HEK293 (cell line): Measurements from ENCODE around the gene GPR152.

ENCODE experiments used
- CTCF ChIA-PET: fragments of 350-600 bp; formaldehyde crosslinking; extraction: SDS; loops from one replicate; lab custom pipeline; 2021; ENCODE audit warnings: antibody characterized with exemption; lab: Yijun Ruan, JAX
- POLR2A ChIA-PET: fragments of 300-600 bp; formaldehyde crosslinking; extraction: SDS; loops from one replicate; lab custom pipeline; 2020; ENCODE audit warnings: antibody characterized with exemption, inconsistent platforms; lab: Yijun Ruan, JAX
- H3K27ac ChIP-seq: fragments of 200-500 bp; sonication (Bioruptor generic); 2 replicates; pipeline ENCODE4 v1.5.1; 2014; ENCODE audit warnings: low read depth, low read length, control low read depth, inconsistent platforms; ENCODE audit errors: extremely low read depth
- H3K36me3 ChIP-seq, 2 experiments: fragments of 200-500 bp in 1 of 2; sonication (Bioruptor generic) in 1 of 2; 1 replicate in 1 of 2; 2 replicates in 1 of 2; pipeline ENCODE4 v1.5.1; 2014 to 2017; ENCODE audit warnings: inconsistent platforms in 2 of 2, low read length in 2 of 2; ENCODE audit not compliant: control insufficient read depth in 2 of 2, insufficient read depth in 1 of 2
- H3K4me1 ChIP-seq: fragments of 200-500 bp; sonication (Bioruptor generic); 2 replicates; pipeline ENCODE4 v1.5.1; 2014; ENCODE audit warnings: mild to moderate bottlenecking, low read length, inconsistent platforms; ENCODE audit not compliant: control insufficient read depth, insufficient read depth
- H3K4me3 ChIP-seq: 2 replicates; pipeline ENCODE4 v1.5.1; 2011; ENCODE audit warnings: low read depth, mild to moderate bottlenecking, control low read depth, low read length, moderate library complexity
- H3K9me3 ChIP-seq: fragments of 200-500 bp; sonication (Bioruptor generic); 2 replicates; pipeline ENCODE4 v1.5.1; 2014; ENCODE audit warnings: low read depth, low read length, inconsistent platforms; ENCODE audit not compliant: control insufficient read depth, insufficient read depth
- BCL11B ChIP-seq: fragments of 450-650 bp; formaldehyde crosslinking; IDR thresholded peaks from 2 replicates; pipeline ENCODE4 v1.5.1; 2016; ENCODE audit warnings: low read depth, missing biosample characterization, missing genetic modification characterization
- EGR2 ChIP-seq: fragments of 450-650 bp; formaldehyde crosslinking; IDR thresholded peaks from 2 replicates; pipeline ENCODE4 v1.5.1; 2016; ENCODE audit warnings: low read depth, missing biosample characterization, missing genetic modification characterization
- GLIS2 ChIP-seq: fragments of 450-650 bp; formaldehyde crosslinking; IDR thresholded peaks from 2 replicates; pipeline ENCODE4 v1.5.1; 2016; ENCODE audit warnings: missing biosample characterization, missing genetic modification characterization
- PATZ1 ChIP-seq: fragments of 450-650 bp; formaldehyde crosslinking; IDR thresholded peaks from 2 replicates; pipeline ENCODE4 v1.5.1; 2016; ENCODE audit warnings: missing biosample characterization, missing genetic modification characterization
- SCRT2 ChIP-seq: fragments of 450-650 bp; formaldehyde crosslinking; IDR thresholded peaks from 2 replicates; pipeline ENCODE4 v1.5.1; 2016; ENCODE audit warnings: missing biosample characterization, missing genetic modification characterization
- ZBTB11 ChIP-seq: fragments of 450-650 bp; formaldehyde crosslinking; conservative IDR thresholded peaks from 2 replicates; pipeline ENCODE4 v1.5.1; 2016; ENCODE audit warnings: low read depth, missing biosample characterization, missing genetic modification characterization
- ZNF248 ChIP-seq: fragments of 450-650 bp; formaldehyde crosslinking; IDR thresholded peaks from 2 replicates; pipeline ENCODE4 v1.5.1; 2017; ENCODE audit warnings: missing biosample characterization, missing genetic modification characterization
- ZNF600 ChIP-seq: fragments of 450-650 bp; formaldehyde crosslinking; IDR thresholded peaks from 2 replicates; pipeline ENCODE4 v1.5.1; 2016; ENCODE audit warnings: missing biosample characterization, missing genetic modification characterization
- ZNF658 ChIP-seq: fragments of 450-650 bp; formaldehyde crosslinking; IDR thresholded peaks from 2 replicates; pipeline ENCODE4; 2016; ENCODE audit warnings: missing biosample characterization, missing genetic modification characterization
- ZNF792 ChIP-seq: fragments of 450-650 bp; formaldehyde crosslinking; IDR thresholded peaks from 2 replicates; pipeline ENCODE4 v1.5.1; 2016; ENCODE audit warnings: missing biosample characterization, missing genetic modification characterization
- TF ChIP-seq, protein P1 (sequence below): fragments of 450-650 bp; formaldehyde crosslinking; IDR thresholded peaks from 2 replicates; pipeline ENCODE4 v1.5.1; 2016; ENCODE audit warnings: missing biosample characterization, missing genetic modification characterization
- TF ChIP-seq, protein P2 (sequence below): fragments of 450-650 bp; formaldehyde crosslinking; IDR thresholded peaks from 2 replicates; pipeline ENCODE4 v1.5.1; 2016; ENCODE audit warnings: missing biosample characterization, missing genetic modification characterization

The GPR152 gene

GRCh38 chr11:67439321-67440228, 13.0 kb downstream of the GPR152 start (continued):
- peak; percentile 44; the same call in 1 of the 2 replicates for TF ChIP-seq PATZ1 (tag by site-specific recombination)
- TF ChIP-seq BCL11B (tag by site-specific recombination), result no peak
- peak; percentile 71 for TF ChIP-seq ZNF600 (tag by site-specific recombination)
- no peak for TF ChIP-seq ZNF792 (tag by site-specific recombination)
- TF ChIP-seq ZBTB11 (tag by site-specific recombination), result 0 out of 2 replicates have a peak, but pooled peaks have one; percentile 17
- TF ChIP-seq ZNF248 (tag by site-specific recombination), result no peak
- TF ChIP-seq ZNF658, result no peak

DNA sequence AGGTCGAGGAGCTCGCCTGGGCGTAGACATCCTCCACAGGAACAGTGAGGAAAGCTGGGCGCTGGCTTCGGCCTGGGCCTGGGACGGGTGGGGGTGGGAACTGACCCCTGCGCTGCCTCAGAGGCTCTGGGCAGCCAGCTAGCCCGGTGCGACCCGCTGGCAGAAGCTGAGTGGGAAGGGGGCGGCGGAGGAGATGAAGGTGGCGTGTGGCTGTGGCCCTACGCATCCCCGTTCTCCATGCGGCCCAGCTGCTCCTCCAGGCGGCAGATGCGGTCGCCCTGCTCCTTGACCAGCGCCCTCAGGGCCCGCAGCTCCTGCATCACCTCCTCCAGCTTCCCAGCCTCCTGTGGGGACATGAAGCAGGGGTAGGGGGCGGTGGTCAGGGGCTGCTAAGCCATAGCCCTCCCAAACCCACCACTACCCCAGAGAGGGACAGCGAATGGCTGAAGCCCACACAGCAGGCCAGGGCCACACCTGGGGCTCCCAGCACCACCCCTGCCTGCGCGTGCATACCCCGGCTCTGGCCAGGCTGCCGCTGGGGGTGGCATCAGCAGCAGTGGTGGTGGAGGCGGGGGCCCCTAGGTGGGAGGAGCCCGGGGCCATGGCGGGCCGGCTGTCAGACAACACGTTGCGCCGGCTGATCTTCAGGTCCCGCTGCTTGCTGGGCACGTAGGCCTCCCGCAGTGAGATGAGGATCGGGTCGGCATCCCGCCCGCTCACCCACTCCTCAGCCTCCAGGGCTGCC, 14.2 kb downstream of the GPR152 start:
- peaks cover 0 to 77% of the 10 kb centered on the region in 2 experiments; a peak in 1 of 3 replicates for H3K36me3 ChIP-seq
- POLR2A ChIA-PET, result interaction anchor here (0.6 to 2.6 kb wide), 10 partner anchors 10 to 1550 kb away, joined by 3 to 11 read pairs (median 6); partner anchors contain the start of genes FIBP, PPP1CA, RPS6KB2 and TMEM134
- no peaks in the 10 kb centered on the region for H3K9me3 ChIP-seq
- no peaks in the 10 kb centered on the region for H3K4me1 ChIP-seq
- H3K4me3 ChIP-seq, result no peak overlapping the region
- TF ChIP-seq, protein P1, sequence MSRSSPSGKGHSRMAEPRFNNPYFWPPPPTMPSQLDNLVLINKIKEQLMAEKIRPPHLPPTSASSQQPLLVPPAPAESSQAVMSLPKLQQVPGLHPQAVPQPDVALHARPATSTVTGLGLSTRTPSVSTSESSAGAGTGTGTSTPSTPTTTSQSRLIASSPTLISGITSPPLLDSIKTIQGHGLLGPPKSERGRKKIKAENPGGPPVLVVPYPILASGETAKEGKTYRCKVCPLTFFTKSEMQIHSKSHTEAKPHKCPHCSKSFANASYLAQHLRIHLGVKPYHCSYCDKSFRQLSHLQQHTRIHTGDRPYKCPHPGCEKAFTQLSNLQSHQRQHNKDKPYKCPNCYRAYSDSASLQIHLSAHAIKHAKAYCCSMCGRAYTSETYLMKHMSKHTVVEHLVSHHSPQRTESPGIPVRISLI (tag by site-specific recombination), result no peak
- TF ChIP-seq, protein P2, sequence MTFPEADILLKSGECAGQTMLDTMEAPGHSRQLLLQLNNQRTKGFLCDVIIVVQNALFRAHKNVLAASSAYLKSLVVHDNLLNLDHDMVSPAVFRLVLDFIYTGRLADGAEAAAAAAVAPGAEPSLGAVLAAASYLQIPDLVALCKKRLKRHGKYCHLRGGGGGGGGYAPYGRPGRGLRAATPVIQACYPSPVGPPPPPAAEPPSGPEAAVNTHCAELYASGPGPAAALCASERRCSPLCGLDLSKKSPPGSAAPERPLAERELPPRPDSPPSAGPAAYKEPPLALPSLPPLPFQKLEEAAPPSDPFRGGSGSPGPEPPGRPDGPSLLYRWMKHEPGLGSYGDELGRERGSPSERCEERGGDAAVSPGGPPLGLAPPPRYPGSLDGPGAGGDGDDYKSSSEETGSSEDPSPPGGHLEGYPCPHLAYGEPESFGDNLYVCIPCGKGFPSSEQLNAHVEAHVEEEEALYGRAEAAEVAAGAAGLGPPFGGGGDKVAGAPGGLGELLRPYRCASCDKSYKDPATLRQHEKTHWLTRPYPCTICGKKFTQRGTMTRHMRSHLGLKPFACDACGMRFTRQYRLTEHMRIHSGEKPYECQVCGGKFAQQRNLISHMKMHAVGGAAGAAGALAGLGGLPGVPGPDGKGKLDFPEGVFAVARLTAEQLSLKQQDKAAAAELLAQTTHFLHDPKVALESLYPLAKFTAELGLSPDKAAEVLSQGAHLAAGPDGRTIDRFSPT (tag by site-specific recombination), result peak; percentile 54
- TF ChIP-seq GLIS2 (peak; percentile 16; the same call in 1 of the 2 replicates), ZNF658 (no peak), EGR2 (peak; percentile 18; the same call in 1 of the 2 replicates), SCRT2 (tag by site-specific recombination) (no peak)
- TF ChIP-seq, all 188 proteins: peak for 3
- CTCF ChIA-PET, result interaction anchor here (0.7 to 1.0 kb wide), 2 partner anchors 37 to 57 kb away, joined by 4 to 5 read pairs; partner anchors contain the start of gene PPP1CA
- no peak overlapping the region for H3K27ac ChIP-seq
